ENCODE results near the gene KIF19.

Gene KIF19

GRCh38 chr17:74353446-74354060 is 27.5 kb downstream of the KIF19 start:
- no peak overlapping the region for H3K4me3 ChIP-seq (replicated peaks; ENCODE audit: insufficient read depth, low read length)
- TF ChIP-seq POLR2AphosphoS5 (IDR thresholded peaks at IDR 0.05; ENCODE audit: low read depth) = no peak
- no peak for TF ChIP-seq CTCF (IDR thresholded peaks at IDR 0.05; ENCODE audit: insufficient read depth, low read length)
- TF ChIP-seq SPI1 (IDR thresholded peaks at IDR 0.05; ENCODE audit: borderline replicate concordance, low read depth) = no peak
- TF ChIP-seq REST (IDR thresholded peaks at IDR 0.05; ENCODE audit: insufficient replicate concordance, low read depth) = no peak
- no peak for TF ChIP-seq GABPA (IDR thresholded peaks at IDR 0.05; ENCODE audit: low read depth)
- H3K27me3 ChIP-seq (ENCODE audit: insufficient read depth, poor library complexity, severe bottlenecking) = peaks cover 62% of the 10 kb centered on the region
- DNase-seq (ENCODE audit: low read depth in 1 of 2, low spot score in 1 of 2) = no peak
- no peak overlapping the region for H3K27ac ChIP-seq (replicated peaks)

GRCh38 chr17:74354123-74354522 is 28.1 kb downstream of the KIF19 start:
- peak; percentile 64 to 77 for DNase-seq (ENCODE audit: low read depth in 1 of 2, low spot score in 1 of 2)
- peaks cover 63% of the 10 kb centered on the region for H3K27me3 ChIP-seq (ENCODE audit: insufficient read depth, poor library complexity, severe bottlenecking)
- TF ChIP-seq POLR2AphosphoS5 (IDR thresholded peaks at IDR 0.05; ENCODE audit: low read depth) (no peak), GABPA (IDR thresholded peaks at IDR 0.05; ENCODE audit: low read depth) (no peak), CTCF (IDR thresholded peaks at IDR 0.05; ENCODE audit: insufficient read depth, low read length) (peak; percentile 99), REST (IDR thresholded peaks at IDR 0.05; ENCODE audit: insufficient replicate concordance, low read depth) (no peak), SPI1 (IDR thresholded peaks at IDR 0.05; ENCODE audit: borderline replicate concordance, low read depth) (no peak)

GRCh38 chr17:74354561-74354960 is 28.5 kb downstream of the KIF19 start:
- peaks cover 67% of the 10 kb centered on the region for H3K27me3 ChIP-seq (ENCODE audit: insufficient read depth, poor library complexity, severe bottlenecking)
- no peak for DNase-seq (ENCODE audit: low read depth in 1 of 2, low spot score in 1 of 2)
- no peak overlapping the region for H3K27ac ChIP-seq (replicated peaks)
- TF ChIP-seq GABPA (IDR thresholded peaks at IDR 0.05; ENCODE audit: low read depth) = no peak
- H3K4me3 ChIP-seq (replicated peaks; ENCODE audit: insufficient read depth, low read length) = no peak overlapping the region

More at GRCh38 chr17:74354123-74354522, 28.1 kb downstream of the KIF19 start:
- Histone ChIP-seq H3K4me3 (replicated peaks; ENCODE audit: insufficient read depth, low read length) (no peak overlapping the region), H3K27ac (replicated peaks) (no peak overlapping the region)

GRCh38 chr17:74355065-74355464 is 29.0 kb downstream of the KIF19 start:
- Histone ChIP-seq H3K4me3 (replicated peaks; ENCODE audit: insufficient read depth, low read length) (no peak overlapping the region), H3K27me3 (ENCODE audit: insufficient read depth, poor library complexity, severe bottlenecking) (peaks cover 69% of the 10 kb centered on the region), H3K27ac (replicated peaks) (no peak overlapping the region)
- no peak for TF ChIP-seq CTCF (IDR thresholded peaks at IDR 0.05; ENCODE audit: insufficient read depth, low read length)
- TF ChIP-seq SPI1 (IDR thresholded peaks at IDR 0.05; ENCODE audit: borderline replicate concordance, low read depth) = no peak
- no peak for TF ChIP-seq POLR2AphosphoS5 (IDR thresholded peaks at IDR 0.05; ENCODE audit: low read depth)
- TF ChIP-seq GABPA (IDR thresholded peaks at IDR 0.05; ENCODE audit: low read depth) = no peak
- no peak for TF ChIP-seq REST (IDR thresholded peaks at IDR 0.05; ENCODE audit: insufficient replicate concordance, low read depth)
- no peak for DNase-seq (ENCODE audit: low read depth in 1 of 2, low spot score in 1 of 2)
